ENCODE results near the gene GSG1L.

The GSG1L gene

DNA sequence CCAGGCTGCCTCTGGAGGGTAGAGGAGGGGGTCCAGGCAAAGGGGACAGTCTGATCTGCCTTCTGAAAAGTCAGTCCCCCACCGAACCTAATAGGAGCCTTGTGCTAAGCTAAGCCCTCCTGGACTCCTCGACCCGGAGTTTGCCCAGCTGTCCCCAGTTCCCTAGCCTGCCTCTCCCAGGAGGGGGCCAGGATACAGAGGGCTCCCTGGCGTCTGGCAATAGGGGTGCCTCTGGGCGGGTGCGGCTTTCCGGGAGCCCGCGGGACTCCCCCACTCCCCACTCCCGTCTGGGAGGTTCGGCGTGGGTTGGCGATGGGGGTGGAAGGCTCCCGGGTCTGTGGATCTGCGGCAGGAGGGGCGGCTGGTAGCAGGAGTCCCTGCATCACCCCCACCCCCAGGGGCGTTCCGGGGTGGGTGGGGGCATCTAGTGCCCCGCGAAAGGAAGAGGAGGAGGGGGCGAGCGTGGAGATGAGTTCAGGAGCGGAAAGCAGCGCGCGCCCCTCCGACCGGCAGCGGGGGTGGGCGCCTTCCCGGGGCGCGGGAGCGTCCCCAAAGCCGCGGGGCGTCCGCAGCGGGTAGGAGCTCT, 1.2 kb downstream of the GSG1L start:
- no peak for DNase-seq

DNA sequence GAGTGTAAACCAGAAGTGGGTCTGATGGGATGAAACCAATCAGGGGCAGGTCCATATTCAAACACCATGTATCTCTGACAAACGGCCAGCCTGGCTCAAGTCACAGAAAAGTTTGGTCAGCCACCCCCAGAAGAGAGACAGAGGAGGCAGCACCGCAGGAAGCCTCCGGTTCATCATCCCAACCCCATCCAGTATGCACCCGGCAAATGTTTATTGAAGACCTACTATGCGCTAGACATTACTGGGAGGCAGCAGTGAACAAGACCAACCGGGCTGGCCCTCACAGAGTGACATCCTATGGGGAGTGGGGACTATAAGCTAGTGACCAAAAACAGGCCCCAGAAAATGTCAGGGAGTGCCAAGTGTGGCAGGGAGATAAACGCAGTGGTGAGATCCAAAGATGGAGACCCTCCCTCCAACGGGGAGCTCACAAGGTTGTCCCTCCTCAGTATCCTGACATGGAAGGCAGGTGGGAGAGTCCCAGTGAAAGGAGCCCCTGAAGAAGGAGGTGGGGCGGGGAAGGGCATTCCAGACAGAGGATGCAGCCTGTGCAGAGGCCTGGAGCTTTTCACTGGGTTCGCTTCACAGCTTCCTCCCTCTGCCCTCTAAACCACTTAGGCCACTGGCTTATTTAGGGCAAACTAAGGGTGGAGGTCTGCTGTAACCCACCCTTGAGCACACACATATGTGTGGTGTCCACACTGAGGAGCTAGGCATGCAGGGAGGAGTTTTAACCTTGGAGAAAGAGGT, 2.0 kb downstream of the GSG1L start:
- no peak for DNase-seq

DNA sequence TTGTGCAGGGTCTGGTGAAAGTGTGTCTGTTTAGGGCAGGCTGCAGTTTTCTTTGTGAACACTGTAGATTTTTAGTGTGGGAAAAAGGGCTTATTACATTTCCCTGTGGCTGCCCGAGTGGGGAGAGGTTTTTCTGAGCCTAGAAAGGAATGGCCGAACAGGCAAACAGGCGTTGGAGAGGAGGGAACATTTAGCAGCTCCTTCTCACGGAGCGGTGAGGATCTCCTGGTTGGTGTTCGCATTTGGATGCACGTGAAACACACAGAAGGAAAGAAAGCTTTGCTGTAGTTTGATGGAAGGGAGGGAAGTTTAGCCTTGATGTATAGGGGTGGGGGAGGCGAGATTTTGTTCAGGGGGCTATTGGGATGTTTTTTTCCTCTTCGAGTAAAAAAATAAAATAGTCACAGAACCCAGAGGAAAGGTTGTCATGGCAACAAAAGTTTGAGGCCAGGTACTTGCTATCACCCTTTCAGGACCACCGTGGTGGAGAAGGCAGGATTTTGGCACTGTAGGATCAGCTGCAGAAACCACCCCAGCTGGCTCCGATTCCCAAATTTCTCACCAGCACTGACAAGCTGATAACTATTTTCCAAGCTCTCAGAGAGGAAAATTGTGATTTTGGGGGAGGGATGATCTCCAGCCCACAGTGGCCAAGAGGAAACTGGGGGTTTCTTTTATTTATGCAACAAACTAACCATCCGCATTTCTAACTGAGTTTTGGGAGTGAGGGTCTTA, 3.5 kb downstream of the GSG1L start:
- no peak for DNase-seq

DNA sequence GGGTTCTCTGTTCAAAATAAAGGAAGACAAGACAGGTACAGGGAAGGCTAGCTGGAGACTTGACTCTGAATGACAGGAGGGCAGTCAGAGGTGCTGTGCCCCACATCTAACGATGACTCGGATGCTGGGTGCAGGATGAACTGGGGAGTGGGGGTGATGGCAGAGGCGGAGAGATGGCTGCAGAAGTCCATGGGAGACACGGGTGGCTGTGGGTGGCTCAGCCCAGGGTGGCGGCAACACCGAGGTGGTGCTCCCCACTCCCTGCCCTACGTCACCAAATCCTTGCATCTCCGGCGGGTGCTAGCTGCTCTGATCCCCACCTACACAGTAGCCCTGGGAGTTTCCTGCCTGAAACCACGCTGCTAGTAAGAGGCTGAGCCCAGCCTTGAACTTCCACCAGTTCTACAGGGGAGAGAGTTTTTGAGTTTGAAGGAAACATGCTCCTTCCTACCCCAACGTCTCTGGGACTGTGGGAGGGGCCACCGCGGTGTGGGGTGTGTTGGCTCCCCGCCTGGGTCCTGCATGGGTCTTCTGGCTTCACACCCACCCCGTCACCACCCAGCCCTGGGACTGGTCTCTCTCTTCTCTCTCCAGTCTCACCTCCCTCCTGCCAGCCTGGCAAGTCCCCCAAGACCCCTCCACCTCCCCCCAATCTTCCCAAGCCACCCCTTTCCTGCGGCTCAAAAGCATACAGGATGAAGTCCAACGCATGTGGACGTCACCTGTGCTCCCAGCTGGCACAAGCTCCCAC, 4.5 kb downstream of the GSG1L start:
- DNase-seq, result no peak

DNA sequence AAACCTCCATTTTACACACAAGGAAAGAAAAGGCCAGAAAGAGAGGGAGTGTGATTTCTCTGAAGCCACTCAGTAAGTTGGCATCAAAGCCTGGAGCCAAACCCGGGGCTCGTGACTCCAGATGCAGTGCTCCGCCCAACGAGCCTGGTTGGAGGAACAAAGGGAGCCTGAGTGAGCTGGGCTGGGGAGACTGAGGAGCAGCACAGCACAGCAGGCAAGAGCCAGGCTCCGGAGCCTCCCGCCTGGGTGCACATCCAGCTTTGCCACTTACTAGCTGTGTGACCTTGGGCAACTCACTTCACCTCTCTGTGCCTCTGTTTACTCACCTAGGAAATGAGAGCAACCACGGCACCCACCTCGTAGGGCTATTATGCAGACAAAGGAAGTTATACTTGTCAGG, 5.6 kb downstream of the GSG1L start:
- DNase-seq, result no peak

DNA sequence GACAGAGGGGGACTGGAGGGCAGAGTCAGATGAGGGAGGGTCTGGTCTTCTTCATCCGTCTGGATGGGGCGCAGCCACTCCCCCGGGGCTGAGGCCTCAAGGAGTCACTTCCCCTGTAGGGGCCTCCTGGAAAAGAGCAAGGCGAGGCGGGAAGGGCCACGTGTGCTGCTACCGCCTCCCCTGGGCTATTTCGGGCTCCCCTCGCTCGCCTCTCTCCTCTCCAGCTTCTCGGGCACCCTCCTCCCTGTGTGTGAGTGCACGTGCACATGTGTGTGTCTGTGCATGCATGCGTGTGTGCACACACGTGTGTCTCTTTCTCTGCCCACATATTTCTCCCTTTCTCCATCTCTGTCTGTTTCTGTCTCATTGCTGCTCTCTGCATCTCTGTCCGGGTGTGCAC, 10.1 kb downstream of the GSG1L start:
- no peak for DNase-seq

DNA sequence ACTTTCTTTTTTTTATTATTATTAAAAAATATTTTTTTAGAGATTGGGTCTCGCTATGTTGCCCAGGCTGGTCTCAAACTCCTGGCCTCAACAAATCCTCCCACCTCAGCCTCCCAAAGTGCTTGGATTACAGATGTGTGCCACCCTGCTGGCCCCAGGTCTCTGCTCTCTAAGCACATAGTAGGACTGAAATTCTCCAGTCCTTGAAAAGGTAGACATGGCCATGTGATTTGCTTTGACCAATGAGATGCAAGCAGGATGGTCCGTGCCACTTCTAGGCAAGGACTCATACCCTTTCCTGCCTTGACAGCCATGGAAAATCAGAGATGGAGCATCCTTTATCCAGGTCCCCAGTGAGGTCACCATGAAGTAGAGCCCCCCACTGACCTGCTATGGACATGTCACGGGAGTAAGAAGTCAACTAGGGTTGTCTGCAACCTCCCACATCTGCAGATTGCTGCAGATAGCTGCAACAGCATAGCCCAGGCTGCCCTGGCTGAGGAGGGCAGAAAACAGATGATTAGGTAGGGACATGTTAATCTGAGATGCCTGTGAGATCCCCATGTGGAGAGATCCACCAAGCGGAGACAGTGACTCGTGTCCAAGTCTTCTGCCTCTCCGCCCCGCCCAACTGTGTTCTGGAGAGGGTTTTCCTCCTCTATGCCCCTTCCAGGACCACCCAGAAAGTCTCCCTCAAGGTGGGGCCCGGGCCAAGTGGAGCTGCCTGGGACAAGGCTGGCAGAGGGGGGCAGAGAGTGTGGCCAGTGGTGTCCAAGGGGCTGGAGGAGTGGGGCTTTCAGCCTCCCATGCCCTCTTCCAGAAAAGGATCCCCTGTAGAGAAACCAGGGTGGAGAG, 11.0 kb downstream of the GSG1L start:
- no peak for DNase-seq

DNA sequence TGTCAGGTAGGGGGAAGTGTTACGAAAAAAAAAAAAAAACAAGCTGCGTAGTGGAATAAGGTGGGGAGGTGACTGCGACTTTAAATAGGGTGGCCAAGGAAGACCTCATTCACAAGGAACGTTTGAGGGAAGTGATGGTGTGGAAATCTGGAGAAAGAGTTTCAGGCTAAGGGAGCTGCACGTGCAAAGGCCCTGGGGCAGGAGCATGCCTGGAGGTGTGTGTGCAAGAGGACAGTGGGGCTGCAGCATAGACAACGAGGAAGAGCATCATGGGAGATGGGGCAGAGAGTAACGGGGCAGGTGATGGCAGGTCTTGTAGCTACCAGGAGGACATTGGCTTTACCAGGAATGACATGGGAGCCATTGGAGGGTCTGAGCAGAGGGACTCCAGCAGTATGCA, 12.0 kb downstream of the GSG1L start:
- DNase-seq, result no peak

DNA sequence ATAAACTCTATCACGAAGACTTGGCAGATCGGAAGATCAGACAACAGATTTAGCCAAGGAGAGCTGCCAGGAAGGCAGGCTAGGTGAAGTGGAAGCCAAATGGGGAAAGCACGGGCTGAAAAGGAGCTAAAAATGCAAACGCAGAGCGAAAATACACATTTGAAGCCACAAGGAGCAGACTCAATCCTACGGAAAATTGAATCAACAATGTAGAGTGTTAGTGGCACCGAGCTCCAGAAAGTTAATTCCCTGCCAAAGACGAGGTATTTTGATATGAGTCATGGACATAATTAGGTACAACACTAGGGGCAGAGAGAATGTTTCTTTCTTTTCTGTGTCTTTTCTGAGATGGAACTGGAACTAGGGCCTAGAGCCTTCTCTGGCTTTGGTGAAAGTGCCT, 20.7 kb downstream of the GSG1L start:
- no peak for DNase-seq

DNA sequence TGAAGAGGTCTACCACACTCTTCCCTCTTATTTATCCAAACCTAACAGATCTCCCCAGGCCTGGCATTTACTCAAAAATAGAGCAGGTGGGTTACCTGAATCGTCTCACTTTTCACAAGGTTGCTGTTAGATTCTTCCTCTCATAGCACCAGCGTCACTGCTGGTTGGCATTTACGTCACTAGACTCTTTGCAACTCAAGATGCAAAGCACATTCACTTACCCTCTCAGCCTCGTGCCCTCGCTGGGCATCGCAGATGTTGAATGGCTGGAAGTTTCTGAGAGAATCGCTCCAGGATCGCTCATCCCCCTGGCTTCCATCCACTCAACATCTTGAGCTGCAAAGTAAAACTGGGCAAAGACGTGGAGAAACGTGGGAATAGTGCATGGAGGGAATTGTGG, 21.9 kb downstream of the GSG1L start:
- DNase-seq, result no peak

DNA sequence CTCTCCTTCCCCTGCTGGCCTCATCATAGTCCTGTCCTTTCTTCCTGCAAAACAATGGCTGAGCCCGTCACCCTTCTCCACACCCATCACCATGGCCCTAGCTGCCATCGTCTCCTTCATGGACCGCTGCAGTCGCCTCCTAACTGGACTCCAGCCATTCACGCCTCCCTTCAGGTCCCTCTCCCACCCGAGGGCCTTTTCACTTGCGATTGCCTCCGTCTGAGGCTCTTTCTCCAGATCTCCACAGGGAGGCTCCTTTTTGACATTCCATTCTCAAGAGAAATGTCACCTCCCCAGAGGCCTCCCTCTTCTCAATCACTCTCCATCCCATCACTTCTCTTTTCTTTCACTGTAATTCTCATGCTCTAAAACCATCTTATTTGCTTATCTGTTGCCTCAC, 23.5 kb downstream of the GSG1L start:
- DNase-seq, result no peak

DNA sequence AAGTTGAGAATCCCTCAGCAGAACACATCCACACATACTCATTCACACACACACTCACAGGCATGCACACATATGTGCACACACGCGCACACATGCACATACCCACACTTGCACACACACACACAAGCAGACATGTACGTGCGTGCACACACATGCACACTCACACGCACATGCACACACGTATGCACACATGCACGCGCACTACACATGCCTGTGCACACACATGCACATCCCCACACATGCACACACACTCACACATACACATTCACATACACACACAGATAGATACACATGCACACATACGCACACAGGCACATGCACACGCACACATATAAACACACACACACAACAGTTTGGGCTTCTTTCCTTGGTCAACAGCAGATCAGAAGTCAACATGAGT, 24.0 kb downstream of the GSG1L start:
- DNase-seq, result no peak

DNA sequence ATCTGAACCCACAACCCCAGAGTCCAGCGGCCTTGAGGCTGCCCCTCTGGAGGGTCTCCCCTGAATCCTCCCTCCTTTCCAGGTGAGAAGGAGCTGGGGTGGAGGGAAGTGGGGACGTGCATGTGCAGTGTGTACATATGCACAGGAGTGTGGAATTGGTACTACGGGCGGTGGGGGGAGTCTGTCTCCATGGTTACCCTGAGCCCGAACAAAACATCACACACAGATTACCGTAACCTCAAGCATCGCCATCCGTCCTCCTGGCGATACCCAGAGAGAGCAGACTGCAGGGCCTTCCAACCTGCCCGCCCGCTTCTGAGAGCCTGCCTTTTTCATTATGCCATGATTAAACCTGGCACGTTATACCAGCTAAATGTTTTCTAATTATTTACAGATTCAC, 25.1 kb downstream of the GSG1L start:
- DNase-seq, result no peak

DNA sequence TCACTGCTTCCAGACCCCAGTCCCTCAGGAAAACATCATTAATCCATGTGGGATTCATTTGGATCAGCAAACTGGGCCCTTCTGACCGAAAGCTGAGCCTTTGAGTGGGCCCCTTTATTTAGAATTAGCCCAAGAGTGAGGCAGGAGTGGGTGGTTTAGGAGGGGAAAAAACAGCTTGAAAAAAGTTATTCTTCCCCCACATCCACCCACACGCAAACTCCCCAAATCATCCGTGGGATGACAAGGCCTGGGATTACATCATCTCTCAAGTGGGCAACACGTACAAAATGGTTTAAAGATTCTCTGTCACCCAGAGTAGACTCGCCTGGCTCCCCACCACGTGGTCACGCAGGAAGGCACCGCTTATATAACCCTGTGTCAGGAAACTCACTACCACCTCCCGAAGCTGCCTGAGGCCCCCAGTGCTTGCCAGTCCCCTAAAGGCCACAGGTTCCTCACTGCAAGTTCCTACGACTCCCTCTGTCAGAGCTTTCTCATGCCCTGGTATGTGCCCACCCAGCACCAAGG, 27.6 kb downstream of the GSG1L start:
- no peak for DNase-seq

DNA sequence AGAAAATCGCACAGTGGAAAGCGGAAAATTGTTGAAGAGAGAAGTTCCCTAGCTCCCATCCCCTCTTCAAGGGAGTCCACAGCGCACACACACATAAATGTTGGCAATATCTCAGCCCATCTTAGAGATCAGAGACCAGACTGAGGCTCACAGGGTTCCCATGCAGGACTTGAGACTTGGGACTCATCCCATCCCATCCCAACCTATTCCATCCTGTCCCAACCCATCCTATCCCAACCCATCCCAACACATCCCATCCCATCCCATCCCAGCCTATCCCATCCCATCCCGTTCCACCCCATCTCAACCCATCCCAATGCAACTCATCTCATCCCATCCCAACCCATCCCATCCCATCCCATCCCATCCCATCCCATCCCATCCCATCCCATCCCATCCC, 29.6 kb downstream of the GSG1L start:
- no peak for DNase-seq

DNA sequence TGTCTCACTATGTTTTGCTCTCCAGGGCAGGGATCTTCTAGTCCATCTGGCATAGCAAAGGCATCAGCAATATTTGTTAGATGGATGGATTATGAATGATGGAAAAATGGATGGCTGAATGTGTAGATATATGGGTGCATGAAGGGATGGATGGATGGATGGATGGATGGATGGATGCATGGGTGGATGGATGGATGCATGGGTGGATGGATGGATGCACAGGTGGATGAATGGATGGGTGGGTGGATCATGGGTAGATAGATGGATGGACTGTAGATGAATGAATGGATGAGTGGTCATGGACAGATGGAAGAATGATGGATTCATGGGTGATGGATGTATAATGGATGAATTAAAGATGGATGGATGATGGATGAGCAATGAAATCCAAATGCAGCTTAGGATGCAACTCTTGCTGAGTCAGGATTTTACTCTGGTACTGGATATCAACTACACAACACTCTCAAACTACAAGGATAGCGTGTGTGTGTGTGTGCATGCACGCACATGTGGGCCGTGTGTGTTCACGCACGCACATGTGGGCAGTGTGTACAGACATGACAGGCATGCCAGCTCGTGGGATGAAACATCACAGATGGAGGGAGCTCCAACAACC, 34.0 kb downstream of the GSG1L start:
- DNase-seq, result no peak

DNA sequence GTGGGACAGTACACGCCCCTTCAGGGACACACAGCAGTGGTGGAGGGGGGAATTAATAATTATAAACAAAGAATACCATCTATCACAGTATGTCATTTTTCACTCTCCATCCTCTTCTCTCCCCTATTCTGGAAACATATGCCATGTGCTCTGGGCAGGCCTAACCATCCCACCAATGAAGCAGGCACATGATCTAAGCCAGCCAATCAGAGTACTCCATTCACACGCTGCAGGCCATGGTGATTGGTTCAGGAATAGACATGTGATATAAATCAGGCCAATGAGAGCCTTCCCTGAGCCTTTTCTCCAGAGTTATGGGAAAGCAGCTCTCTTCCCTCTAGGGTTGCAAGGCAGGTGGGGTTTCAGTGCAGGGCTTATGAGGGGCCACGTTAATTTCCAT, 36.5 kb downstream of the GSG1L start:
- DNase-seq, result no peak

DNA sequence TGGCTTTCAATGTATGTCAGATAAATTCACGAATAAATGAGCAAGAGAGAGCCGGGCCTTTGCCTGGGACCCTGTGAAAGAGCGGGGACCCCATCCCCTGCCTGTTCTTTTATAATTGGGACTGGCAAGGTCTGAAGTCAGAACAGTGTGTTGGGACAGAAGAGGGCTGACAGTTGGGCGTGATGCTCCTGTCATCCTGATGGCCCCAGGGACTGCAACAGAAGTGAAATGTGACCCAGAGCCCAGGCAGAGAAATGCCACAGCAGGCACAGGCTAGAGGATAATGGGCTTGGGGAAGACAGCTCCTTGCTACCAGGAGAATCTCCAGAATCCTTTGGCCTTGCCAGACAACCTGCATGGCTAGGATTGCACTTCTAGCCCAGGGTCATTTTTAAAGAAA, 37.9 kb downstream of the GSG1L start:
- no peak for DNase-seq

DNA sequence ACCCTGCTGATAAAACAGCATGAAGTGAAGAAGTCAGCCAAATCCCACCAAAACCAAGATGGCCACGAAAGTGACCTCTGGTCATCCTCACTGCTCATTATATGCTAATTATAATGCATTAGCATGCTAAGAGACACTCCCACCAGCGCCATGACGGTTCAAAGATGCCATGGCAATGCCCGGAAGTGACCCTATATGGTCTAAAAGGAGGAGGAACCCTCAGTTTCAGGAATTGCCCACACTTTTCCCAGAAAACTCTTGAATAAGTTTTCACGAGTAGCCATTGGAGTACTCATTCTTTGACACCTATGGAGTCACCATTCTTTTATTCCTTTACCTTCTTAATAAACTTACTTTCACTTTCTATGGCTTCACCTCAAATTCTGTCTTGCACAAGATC, 44.3 kb downstream of the GSG1L start:
- DNase-seq, result no peak

DNA sequence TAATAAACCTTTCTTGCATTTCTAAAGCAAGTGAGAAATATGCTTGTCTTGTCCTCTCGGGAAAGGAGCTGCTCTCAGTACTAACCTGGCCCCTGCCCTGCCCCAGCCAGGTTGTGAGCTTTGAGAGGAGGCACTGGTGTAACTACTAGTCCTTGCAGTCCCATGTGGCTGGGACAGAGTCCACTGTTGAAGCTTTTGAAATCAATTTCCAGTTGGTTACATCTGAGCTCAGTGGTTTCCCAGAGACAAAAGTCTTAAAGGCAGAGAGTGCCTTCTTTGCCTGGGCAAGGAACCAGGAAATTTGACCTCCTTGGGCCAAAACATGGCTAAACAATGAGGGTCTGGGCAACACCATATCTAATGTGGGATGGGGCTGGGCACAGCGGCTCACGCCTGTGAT, 48.7 kb downstream of the GSG1L start:
- DNase-seq, result no peak

DNA sequence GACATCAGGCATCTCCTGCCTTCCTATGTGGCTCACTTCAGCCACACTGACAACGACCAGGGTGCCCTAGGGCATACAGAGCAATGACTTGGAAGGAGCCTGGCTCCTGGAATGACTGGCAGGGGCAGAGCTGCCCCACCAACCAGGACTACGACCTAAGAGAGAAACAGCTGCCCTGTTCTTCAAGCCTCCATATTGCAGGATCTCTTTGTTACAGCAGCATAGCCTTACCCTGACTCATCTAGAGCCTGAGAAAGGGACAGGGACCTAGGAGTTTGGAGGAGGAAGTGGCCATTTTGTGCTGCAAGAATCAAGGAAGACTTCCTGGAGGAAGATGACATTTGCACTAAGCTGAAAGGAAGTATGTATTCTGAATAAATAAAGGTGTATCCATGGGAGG, 49.6 kb downstream of the GSG1L start:
- DNase-seq, result no peak

DNA sequence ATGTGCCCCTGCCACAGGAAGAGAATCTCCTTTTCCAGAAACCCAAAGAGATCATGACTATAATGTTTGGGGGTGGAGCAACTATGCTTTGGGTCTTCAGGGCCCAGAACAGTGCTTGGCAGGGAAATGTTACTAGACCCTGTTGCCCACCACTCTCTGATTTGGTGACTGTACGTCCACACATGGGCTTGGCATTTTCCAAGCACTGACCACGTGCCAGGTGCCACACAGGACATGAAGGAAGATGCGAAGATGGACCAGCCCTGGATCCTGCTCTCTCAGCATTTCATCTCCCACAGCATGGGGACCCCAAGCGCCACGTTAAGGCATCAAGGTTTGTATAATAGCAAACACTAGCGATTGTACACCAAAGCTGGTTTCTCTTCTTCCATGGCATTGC, 50.1 kb downstream of the GSG1L start:
- no peak for DNase-seq
